Measurements from ENCODE around the gene PRPF39.
"Not testable (repeated sequence)": the region's sequence is repeated elsewhere in the genome, so short reads cannot be mapped to it uniquely, and the experiment has no call there.

PRPF39 gene

GRCh38 chr14:45135659-45136395 lies 51.9 kb downstream of the PRPF39 start, which contains the start of gene FANCM:
FANCM (plus strand) TSS chr14:45135930; CDS start chr14:45136032, 102 bp downstream.
- DNase-seq, result peak; percentile 22 to 97 (median 81)

- no peak for DNase-seq
Observed at GRCh38 chr14:45136399-45136798, 52.5 kb downstream of the PRPF39 start.

- DNase-seq, result no peak
Observed at GRCh38 chr14:45140661-45141187, 56.8 kb downstream of the PRPF39 start.

- not testable (repeated sequence) for DNase-seq
Observed at GRCh38 chr14:45142083-45142482, 58.2 kb downstream of the PRPF39 start.

- no peak for DNase-seq
Observed at GRCh38 chr14:45144658-45145057, 60.7 kb downstream of the PRPF39 start.

- no peak for DNase-seq
Observed at GRCh38 chr14:45145214-45145613, 61.3 kb downstream of the PRPF39 start.

GRCh38 chr14:45149602-45150001 lies 65.7 kb downstream of the PRPF39 start:
- DNase-seq, result no peak

GRCh38 chr14:45150386-45150890 lies 66.5 kb downstream of the PRPF39 start:
- no peak for DNase-seq

- DNase-seq, result no peak
Observed at GRCh38 chr14:45156067-45156466, 72.2 kb downstream of the PRPF39 start.
